SW480 (cell line): ENCODE results near the gene HM13.
A peak's percentile ranks its signal among the peaks of the same experiment; 100 is the strongest.
"Not testable (repeated sequence)": the region's sequence is repeated elsewhere in the genome, so short reads cannot be mapped to it uniquely, and the experiment has no call there.

Experiments
- DNase-seq: peaks from one replicate; pipeline ENCODE4 v3.0.0-alpha.2; 2016; ENCODE audit warnings: low spot score

The HM13 gene

DNA sequence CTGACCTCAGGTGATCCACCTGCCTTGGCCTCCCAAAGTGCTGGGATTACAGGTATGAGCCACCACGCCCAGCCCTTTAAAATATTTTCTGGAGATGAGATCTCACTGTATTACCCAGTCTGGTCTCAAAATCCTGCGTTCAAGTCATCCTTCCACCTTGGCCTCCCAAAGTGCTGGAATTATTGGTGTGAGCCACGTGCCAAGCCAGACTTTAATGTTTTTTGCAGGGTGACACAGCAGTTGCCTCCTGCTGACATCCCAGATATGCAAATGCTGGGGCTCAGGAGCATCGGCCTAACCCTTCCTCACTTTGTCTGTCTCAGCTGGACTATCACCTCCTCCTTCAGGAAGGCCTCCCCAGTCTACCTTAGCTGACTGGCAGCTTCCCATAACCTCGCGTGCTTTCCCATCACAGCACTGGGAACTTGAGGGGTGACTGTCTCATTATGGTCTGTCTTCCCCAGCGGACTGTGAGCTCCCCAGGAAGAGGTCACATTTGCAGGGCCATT lies 76.5 kb downstream of the HM13 start:
- no peak for DNase-seq

DNA sequence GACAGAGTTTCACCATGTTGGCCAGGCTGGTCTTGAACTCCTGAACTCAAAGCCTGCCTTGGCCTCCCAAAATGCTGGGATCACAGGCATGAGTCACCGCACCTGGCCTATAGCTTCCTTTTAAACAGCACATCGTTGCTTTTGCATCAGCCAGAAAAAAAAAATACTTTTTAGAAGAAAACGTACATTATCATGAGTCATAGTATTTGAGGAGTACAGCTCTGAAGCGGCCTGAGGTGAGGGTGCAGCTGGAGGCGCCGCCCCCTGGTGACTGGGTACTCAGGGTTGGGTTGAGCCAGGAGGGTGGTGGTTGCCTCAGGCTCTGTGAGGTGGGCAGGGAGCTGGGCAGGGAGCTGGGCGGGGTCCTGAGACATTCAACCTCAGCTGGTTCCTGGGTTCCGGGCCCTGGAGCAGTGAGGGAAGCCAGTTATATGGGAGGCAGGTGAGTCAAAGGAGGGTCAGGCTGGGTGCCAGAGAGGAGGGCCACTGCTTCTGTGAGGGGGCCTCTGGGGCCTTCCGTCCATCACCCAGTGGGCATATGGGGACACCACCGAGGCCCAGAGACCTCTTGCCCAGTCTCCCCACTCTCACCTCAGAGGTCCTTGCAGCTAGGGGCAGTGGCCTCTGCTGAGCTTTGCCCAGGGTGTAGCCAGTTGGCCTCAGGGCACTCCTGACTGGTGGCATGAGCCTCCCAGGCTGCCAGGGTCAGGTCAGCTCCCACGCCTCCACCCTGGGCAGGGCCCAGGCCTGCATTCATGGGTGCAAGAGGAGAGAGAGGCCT lies 79.2 kb downstream of the HM13 start:
- DNase-seq: peak; percentile 99

DNA sequence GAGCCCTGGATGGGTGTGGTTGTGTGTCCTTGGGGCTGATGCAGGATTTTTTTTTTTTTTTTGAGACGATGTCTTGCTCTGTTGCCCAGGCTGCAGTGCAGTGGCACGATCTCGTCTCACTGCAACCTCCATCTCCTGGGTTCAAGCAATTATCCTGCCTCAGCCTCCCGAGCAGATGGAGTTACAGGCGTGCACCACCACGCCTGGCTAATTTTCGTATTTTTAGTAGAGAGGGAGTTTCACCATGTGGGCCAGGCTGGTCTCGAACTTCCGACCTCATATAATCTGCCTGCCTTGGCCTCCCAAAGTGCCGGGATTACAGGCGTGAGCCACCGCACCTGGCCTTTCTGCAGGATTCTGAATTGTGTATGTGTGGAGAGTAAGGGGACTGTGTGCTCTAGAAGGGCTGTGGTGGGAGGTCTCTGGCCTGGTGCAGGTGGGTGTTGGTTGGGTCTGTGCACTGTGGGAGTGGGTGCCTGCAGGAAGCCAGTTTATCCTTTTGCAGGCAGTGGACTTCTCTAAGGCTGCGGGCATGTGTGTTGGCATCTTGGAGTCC lies 79.8 kb downstream of the HM13 start:
- DNase-seq: no peak

DNA sequence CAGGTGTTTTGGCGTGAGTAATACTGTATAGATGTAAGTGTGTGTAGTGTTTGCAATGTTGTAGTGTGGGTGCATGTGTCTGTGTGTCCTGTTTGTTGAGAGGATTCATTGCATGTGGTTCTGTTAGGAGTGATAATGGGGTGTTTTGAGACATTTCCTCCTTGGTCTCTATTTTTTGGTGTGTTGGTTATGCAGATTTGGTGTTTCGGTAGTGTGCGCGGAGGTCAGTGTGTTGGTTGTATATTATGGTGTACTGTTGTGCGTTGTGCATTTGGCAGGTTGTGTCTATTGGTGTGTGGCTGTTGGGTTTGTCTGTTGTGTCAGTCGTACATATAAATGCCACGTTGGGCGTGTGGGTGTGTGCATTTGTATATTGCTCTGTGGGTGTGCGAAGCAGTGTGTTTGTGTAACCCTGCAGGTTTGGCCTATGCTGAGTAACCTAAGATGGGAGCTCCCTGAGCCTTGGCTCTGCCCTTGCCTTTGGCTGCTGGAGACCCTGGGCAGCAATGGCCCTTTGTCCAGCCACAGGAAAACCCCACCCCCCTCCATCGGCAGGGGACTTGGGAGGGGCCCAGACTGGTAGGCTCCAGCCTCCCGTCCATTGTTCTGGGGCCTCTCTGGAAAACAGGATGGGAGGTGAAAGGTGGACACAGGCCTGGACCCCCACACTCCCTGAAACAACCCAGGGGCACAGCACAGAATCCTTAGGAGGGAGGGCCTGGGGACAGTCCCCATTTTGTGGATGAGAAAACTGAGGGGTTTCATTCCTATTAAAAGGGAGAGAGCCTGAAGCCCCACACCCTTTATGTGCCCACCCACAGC lies 80.5 kb downstream of the HM13 start:
- no peak for DNase-seq

DNA sequence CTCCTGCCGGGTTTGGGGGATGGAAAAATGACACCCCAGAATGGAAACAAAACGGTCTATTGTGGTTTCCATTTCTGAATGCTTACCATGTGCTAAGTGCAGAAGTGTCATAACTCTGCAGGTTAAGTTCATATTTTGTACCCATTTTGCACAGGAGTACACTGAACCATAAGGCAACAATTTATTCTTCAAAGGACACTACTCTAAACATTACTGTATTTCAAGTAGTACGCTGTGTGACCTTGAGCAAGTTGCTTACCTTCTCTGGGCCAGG lies 81.1 kb downstream of the HM13 start:
- DNase-seq: no peak

DNA sequence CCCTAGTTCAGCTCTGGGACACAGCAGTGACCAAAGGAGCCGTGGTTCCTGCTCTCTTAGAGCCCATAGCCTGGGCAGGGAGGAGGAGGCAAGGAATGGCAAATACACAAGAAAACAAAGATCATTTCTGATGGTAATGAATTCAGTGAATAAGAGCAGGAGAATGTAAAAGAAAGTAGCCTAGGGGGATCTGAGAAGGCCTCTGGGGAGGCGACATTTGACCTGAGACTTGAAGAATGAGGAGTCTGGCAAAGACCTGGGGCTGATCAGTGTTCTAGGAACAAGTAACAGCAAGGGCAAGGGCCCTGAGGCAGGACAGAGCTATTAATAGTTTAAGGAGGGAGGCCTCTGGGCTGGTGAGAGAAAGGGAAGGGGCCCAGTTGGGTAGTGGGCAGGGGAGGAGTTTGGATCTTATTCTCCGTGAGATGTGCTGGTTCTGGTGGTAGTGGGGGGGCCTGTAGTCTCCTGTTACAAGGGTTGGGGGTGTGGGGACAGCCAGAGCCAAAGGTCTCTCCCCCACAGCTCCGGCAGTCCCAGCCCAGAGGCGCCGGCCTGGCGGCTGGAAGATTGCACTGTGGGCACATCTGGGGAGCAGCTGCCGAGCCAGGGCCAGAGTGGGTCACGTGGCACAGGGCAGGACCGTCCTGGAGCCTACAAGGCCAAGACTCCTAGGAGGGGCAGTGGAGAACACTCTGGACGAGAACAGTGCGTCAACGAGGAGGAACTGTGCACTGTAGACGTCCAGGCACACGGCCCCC lies 81.6 kb downstream of the HM13 start:
- DNase-seq: no peak

DNA sequence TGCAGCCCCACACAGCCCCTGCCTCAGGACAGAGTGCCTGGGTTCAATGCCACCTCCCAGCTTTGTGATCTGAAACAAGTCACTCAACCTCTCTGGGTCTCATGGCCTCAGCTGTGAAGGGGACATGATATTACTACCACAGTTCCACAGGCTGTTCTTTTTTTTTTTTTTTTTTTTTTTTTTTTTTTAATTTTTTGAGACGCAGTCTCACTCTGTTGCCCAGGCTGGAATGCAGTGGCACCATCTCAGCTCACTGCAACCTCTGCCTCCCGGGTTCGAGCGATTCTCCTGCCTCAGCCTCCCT lies 82.1 kb downstream of the HM13 start:
- not testable (repeated sequence) for DNase-seq

DNA sequence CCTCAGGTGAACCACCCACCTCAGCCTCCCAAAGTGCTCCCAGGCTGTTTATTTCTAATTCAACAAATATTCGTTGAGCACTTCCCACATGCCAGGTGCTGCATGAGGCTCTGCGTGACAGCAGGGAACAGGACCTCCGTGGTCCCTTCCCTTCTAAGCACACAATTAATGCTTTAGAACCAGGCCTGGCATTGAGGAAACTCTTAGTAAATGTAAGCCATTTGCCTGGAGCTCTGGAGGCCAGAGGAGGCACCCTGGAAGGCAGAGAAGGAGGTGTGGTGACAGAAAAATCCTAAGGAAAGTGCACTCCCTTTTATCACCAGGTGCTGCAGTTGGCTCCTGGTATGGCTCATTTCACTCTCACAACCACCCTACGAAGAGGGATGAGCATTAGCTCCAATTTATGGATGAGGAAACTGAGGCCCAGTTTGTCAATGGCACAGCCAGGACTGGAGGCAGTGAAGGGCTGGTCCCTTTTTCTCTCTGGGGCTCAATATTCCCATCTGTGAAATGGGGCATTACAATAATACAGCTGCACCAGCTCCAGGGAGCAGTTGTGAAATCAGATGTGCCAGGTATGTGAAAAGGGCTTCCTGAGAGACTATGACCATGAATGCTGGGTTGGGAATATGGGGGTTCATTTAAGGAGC lies 82.7 kb downstream of the HM13 start:
- no peak for DNase-seq

DNA sequence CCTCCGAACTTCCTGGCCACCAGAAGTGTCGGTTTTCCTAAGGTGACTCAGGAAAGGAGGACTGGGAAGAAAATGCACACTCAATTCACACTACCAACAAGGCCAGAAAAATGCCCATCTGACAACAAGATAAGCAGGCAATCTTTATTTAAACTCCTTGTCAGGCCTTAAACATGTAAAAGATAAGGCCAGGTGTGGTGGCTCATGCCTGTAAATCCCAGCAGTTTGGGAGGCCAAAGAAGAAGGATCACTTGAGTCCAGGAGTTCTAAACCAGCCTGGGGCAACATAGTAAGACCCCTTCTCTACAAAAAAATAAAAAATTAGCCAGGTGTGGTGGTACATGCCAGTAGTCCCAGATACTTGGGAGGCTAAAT lies 83.2 kb downstream of the HM13 start:
- no peak for DNase-seq

DNA sequence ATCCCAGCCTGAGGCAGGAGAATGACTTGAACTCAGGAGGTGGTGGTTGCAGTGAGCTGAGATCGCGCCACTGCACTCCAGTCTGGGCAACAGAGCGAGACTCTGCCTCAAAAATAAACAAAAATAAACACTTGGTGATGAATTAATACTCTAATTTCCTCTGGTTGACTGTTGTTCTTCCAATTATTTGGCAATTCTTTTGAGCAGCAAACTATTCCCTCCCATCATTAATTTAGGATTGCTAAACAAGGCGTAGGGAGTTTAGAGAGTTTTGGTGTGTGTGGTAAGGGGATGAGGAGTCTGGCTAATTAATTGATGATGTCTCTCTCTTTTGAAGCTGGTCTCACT lies 88.2 kb downstream of the HM13 start:
- DNase-seq: no peak

DNA sequence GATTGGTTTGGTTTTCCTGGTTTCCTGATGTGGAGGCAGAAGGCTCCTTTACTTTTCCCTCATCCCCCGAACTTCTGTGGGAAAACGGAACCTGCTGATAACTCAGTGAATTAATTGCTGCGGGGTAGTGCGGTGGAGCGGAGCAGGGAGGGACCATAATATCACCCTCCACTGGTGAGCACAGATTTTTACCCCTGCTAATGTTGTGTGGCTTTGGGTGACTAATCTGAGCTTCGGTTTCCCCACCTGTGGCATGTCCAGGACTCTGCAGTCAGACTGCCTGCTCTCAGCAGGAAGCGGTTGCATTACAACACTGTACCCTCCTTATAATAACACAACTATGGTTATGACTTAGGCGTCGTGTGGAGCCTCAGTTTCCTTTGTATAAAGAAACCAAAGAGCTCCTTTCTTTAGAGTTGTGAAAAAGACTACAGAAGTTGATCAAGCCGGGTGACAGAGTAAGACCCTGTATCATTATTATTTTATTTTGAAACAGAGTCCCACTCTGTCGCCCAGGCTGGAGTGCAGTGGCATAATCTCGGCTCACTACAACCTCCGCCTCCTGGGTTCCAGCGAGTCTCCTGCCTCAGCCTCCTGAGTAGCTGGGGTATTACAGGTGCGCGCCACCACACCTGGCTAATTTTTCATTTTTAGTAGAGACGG lies 88.7 kb downstream of the HM13 start:
- DNase-seq: peak; percentile 85

DNA sequence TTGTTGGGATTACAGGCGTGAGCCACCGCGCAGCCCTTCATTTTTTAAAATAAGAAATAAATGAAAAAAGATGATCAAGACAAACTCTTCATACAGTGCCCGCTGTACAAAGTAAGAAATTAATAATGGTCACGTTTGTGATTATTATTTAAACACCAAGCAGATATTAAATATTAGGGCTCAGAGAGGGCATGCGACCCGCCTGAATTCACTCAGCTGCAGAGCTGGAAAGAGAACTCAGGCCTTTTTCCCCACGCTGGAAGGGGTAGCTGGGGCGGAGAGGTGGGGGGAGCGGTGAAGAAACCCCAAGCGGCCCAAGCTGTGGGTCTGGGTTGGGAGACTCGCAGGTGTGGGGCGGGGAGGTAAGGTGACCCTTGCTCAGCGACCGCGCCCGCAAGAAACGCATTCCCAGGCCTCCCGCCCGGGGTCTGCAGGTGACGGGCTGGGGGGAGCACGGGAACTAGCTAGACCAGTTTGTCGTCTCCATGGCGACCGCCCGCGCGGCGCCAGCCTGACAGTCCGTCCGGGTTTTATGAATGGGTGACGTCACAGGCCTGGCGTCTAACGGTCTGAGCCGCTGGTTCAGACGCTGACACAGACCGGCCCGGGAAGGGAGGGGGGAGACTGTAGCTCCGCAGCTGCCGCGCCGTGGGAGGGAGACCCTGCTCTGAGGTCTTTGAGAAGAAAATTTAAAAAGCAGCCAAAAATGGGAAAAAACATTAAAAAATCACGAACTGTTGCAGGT lies 89.8 kb downstream of the HM13 start:
- DNase-seq: peak; percentile 97

DNA sequence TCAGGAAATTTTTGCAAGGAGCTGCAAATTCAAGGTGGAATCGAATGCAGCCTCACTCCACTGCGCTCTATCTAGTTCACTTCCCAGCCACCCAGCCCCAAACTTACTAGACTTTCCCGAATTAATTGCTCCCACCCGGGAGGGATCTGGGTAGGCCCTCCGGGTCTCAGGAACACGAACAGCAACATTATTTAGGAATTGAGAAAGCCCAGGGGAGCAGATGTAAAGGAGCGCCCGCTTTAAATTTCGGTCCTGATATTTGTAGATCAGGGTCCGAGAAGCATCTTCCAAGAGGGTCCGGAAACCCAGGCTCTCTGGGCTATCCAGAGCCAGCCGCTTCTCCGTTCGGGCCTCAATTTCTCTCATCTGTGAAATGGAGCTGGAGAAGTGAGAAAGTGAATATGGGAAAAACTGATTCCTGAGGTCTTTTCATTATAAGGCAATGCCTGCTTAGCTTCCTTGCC lies 90.4 kb downstream of the HM13 start:
- no peak for DNase-seq

DNA sequence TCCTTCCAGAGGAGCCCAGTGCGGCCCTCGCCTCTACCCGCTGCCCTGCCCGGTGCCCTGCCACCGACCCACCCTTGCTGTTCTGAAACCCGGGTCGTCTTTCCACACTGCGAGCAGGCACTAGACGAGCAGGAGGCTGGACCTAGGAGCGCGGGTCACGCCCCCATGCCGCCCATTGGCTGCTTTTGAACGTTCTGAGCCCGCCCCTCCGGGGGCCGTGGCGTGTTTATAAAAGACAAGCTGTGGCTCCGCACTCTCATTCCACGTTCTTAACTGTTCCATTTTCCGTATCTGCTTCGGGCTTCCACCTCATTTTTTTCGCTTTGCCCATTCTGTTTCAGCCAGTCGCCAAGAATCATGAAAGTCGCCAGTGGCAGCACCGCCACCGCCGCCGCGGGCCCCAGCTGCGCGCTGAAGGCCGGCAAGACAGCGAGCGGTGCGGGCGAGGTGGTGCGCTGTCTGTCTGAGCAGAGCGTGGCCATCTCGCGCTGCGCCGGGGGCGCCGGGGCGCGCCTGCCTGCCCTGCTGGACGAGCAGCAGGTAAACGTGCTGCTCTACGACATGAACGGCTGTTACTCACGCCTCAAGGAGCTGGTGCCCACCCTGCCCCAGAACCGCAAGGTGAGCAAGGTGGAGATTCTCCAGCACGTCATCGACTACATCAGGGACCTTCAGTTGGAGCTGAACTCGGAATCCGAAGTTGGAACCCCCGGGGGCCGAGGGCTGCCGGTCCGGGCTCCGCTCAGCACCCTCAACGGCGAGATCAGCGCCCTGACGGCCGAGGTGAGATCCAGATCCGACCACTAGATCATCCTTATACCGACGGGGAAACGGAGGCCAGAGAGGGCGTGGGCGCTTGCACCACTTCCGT lies 91.0 kb downstream of the HM13 start, which contains the start of gene ID1:
Gene ID1, plus strand, starts transcription at position 259 of the 871 bp plus-strand sequence. Its CDS starts 99 bp downstream, at position 358.
- DNase-seq: peak; percentile 99

DNA sequence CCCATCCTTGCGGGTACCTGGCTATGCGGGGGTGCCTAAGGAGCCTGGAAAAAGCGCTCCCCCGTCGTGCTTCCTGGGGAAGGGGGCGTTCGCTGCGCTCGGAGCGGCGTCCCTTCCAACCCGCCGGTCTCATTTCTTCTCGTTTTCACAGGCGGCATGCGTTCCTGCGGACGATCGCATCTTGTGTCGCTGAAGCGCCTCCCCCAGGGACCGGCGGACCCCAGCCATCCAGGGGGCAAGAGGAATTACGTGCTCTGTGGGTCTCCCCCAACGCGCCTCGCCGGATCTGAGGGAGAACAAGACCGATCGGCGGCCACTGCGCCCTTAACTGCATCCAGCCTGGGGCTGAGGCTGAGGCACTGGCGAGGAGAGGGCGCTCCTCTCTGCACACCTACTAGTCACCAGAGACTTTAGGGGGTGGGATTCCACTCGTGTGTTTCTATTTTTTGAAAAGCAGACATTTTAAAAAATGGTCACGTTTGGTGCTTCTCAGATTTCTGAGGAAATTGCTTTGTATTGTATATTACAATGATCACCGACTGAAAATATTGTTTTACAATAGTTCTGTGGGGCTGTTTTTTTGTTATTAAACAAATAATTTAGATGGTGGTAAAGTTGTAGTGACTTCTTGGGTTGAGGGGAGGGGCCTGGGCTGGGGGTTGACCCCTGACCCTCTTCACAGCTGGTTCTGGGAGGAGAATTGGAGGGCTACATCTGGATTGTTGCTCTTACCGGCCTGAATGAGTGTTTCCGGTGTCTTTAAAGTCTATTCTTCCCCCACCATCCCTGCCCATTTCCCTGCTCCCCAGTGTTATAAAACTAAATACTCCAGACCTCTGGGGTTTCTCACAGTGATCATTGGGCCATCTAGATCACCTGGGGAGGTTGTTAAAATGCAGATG lies 91.9 kb downstream of the HM13 start:
- DNase-seq: peak; percentile 47

DNA sequence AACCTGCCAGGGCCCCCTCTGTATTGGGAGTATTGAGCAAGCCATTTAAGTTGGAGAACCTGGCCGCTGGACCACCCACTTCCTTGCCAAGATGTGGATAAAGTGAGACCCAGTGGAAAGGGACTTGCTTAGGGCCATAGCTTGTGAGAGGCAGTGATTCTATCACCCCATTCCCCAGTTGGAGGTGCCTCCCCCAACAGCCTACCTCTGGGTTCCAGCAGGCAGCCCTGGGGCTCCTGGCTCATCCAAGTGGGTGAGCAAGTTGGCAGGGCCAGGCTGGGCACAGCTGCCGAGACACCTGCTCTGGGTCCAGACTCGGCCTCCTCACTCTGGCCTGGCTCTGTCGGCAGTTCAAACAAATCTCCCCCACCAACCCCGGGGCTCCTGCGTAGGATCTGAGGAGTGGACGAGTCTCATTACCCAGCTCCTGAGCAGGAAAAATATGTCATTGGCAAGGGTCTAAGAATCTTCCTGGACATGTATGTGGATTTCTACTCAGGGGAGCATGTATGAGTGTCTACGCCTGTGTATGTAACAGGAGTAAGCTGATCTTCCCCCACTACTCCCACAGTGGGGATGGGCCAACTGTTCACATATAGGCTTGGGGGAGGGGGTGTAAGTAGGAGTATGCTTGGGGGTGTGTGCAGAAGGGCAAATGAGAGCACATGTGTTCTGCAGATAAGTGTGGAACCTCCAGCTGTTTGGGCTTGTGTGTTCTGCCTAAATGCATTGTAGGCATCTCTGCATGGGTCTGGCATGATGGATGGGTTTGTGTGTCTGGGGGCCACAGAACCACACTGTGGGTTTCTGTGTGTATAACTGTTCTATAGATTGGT lies 92.8 kb downstream of the HM13 start:
- DNase-seq: peak; percentile 71

DNA sequence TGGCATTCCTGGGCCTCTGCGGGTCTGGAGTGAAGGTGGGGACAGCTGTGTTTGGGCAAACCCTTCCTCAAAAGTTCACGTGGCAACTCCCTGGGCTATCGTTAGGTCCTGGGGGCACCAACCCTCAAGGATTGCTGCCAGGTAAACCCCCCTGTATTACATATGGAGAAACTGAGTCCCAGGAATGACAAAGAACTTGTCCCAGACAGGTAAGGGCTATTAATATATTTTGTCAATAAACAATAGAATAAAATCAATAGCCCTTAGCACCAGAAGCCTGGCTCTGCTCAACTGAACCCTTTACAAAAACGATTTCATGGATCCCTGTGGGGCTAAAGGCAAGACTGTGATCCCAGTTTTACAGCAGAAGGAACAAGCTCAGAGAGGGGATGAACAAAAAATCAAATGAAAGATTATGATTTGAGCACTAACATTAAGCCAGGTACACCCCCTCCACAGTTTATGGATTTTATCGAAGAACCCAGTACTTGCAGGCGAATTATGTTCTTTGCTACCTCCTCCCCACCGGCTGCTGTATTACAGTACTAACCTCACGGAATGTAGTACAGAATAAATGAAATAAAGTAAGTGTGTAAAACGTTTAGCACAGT lies 93.5 kb downstream of the HM13 start:
- DNase-seq: no peak
